ENCODE measurements around the gene TEX30.

- TF ChIP-seq TAF1 (IDR thresholded peaks at IDR 0.05; ENCODE audit: low read depth) (no peak), CEBPB (IDR thresholded peaks at IDR 0.05) (no peak), RAD21 (IDR thresholded peaks at IDR 0.05; ENCODE audit: low read depth) (no peak), CREB1 (IDR thresholded peaks at IDR 0.05; ENCODE audit: low read depth) (no peak), TEAD4 (IDR thresholded peaks at IDR 0.05) (no peak), EP300 (IDR thresholded peaks at IDR 0.05; ENCODE audit: borderline replicate concordance) (no peak), MAX (IDR thresholded peaks at IDR 0.05) (no peak), FOXM1 (IDR thresholded peaks at IDR 0.05; ENCODE audit: borderline replicate concordance, low read depth) (no peak), TCF12 (IDR thresholded peaks at IDR 0.05; ENCODE audit: low read depth) (no peak), NFIC (IDR thresholded peaks at IDR 0.05) (no peak), YY1 (IDR thresholded peaks at IDR 0.05; ENCODE audit: low read depth) (no peak)
- TF ChIP-seq, protein P1, sequence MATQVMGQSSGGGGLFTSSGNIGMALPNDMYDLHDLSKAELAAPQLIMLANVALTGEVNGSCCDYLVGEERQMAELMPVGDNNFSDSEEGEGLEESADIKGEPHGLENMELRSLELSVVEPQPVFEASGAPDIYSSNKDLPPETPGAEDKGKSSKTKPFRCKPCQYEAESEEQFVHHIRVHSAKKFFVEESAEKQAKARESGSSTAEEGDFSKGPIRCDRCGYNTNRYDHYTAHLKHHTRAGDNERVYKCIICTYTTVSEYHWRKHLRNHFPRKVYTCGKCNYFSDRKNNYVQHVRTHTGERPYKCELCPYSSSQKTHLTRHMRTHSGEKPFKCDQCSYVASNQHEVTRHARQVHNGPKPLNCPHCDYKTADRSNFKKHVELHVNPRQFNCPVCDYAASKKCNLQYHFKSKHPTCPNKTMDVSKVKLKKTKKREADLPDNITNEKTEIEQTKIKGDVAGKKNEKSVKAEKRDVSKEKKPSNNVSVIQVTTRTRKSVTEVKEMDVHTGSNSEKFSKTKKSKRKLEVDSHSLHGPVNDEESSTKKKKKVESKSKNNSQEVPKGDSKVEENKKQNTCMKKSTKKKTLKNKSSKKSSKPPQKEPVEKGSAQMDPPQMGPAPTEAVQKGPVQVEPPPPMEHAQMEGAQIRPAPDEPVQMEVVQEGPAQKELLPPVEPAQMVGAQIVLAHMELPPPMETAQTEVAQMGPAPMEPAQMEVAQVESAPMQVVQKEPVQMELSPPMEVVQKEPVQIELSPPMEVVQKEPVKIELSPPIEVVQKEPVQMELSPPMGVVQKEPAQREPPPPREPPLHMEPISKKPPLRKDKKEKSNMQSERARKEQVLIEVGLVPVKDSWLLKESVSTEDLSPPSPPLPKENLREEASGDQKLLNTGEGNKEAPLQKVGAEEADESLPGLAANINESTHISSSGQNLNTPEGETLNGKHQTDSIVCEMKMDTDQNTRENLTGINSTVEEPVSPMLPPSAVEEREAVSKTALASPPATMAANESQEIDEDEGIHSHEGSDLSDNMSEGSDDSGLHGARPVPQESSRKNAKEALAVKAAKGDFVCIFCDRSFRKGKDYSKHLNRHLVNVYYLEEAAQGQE (IDR thresholded peaks at IDR 0.05; ENCODE audit: low read depth) = no peak
Measured at GRCh38 chr13:102721800-102722231, 51.8 kb downstream of the TEX30 start.
